Spleen (tissue), 11 donors: ENCODE data around the gene ADAMTS17. TPM values are rescaled to one million over a fixed set of nuclear protein-coding genes. Genes with fewer than 3 reads are reported as not detected.

Experiments
- DNase-seq: peaks from one replicate; pipeline ENCODE4 v3.0.0-alpha.2; 2020
- H3K27ac ChIP-seq, 8 donors: fragments of 200-600 bp; sonication (generic) in 7 of 8; 1 replicate in 4 of 8; 2 replicates in 4 of 8; pipeline versions ENCODE4 v1.5.0 to v1.8.0; 2016 to 2021; ENCODE audit warnings: inconsistent platforms in 4 of 8, mild to moderate bottlenecking in 4 of 8, moderate library complexity in 1 of 8
- H3K27me3 ChIP-seq, 7 donors: fragments of 200-600 bp; sonication (generic) in 6 of 7; replicated peaks in 1 of 7; 1 replicate in 4 of 7; 2 replicates in 3 of 7; pipeline versions ENCODE4 v1.5.0 to v1.8.0; 2016 to 2021; ENCODE audit warnings: inconsistent platforms in 3 of 7, mild to moderate bottlenecking in 1 of 7
- H3K36me3 ChIP-seq, 6 donors: fragments of 200-600 bp; sonication (generic) in 5 of 6; 1 replicate in 4 of 6; 2 replicates in 2 of 6; pipeline versions ENCODE4 v1.5.0 to v1.8.0; 2016 to 2021; ENCODE audit warnings: inconsistent platforms in 2 of 6
- H3K4me1 ChIP-seq, 6 donors: fragments of 200-600 bp; sonication (generic) in 5 of 6; 1 replicate in 3 of 6; 2 replicates in 3 of 6; pipeline versions ENCODE4 v1.5.0 to v1.8.0; 2016 to 2021; ENCODE audit warnings: inconsistent platforms in 3 of 6
- H3K4me3 ChIP-seq, 8 donors: fragments of 200-600 bp; sonication (generic) in 7 of 8; 1 replicate in 4 of 8; 2 replicates in 4 of 8; pipeline versions ENCODE4 v1.5.0 to v1.8.0; 2016 to 2021; ENCODE audit warnings: inconsistent platforms in 4 of 8, mild to moderate bottlenecking in 4 of 8, moderate library complexity in 2 of 8
- H3K9me3 ChIP-seq, 8 donors: fragments of 200-600 bp; sonication (generic) in 7 of 8; 1 replicate in 4 of 8; 2 replicates in 4 of 8; pipeline versions ENCODE4 v1.5.0 to v1.8.0; 2016 to 2021; ENCODE audit warnings: inconsistent platforms in 4 of 8
- CTCF ChIP-seq, 11 experiments: fragments of 200-600 bp in 7 of 11; fragments of 450-650 bp in 4 of 11; sonication (generic) in 4 of 11; IDR thresholded peaks in 8 of 11; conservative IDR thresholded peaks in 3 of 11; 1 replicate in 7 of 11; 2 replicates in 4 of 11; pipeline versions ENCODE4 v1.4.0 to v1.8.0; 2016 to 2021; ENCODE audit warnings: antibody characterized with exemption in 11 of 11, inconsistent platforms in 4 of 11, mild to moderate bottlenecking in 1 of 11
- POLR2A ChIP-seq, 3 donors: fragments of 450-650 bp; IDR thresholded peaks; one replicate each; pipeline ENCODE4 v1.5.1; 2017; ENCODE audit warnings: antibody characterized with exemption in 3 of 3, mild to moderate bottlenecking in 1 of 3
- POLR2AphosphoS5 ChIP-seq, 3 donors: sonication (generic); formaldehyde crosslinking; IDR thresholded peaks; one replicate each; pipeline ENCODE4 v1.5.1; 2017; ENCODE audit warnings: antibody characterized with exemption in 3 of 3
- WGBS, 5 donors: extraction: QIAGEN DNeasy Blood & Tissue Kit in 3 of 5; methylation state at CpG; one replicate each; pipeline versions ENCODE4 v1.1.5 to v1.1.7; 2013 to 2018; 5-methylcytosine and 5-hydroxymethylcytosine counted together
- intact Hi-C: fragments of 100-400 bp; cut with DNase I; formaldehyde crosslinking; loops from one replicate; pipeline ENCODE4 v1.15.0; 2023; ENCODE audit warnings: low total_unique reads
- polyA plus RNA-seq, 3 donors: library from polyadenylated mRNA; stranded (reverse); fragments of 200-250 nt; gene quantifications; one replicate each; pipeline ENCODE4 v1.2.1, GENCODE V29; 2013
- total RNA-seq, 7 donors: library from RNA; depleted of rRNA in 3 of 7; stranded (reverse); fragments of >200 nt in 3 of 7; fragmentation: NEBNext Ultra II Directional in 4 of 7; extraction: Animal tissue kit (Norgen Biotek cat#: 25700) in 4 of 7; gene quantifications; one replicate each; pipeline versions ENCODE4 v1.1.0 to v1.2.1, GENCODE V29; 2016 to 2021
- donor health status: healthy with polysubstance abuse.
- donor health status: DM: no; HTN: no; CAD: no; lungs with moderate emphysema.
- donor health status: DM: no; HTN: no; CAD: no.
- donor health status: Bipolar disorder and iron deficiency.
- donor health status: healthy.
- donor health status: DM: no; HTN: no; CAD: no.
- donor health status: DM: yes; HTN: yes; CAD: no.

The ADAMTS17 gene
- total and polyA plus RNA-seq, 10 donors: 0.21 to 13.2 (median 5.8) TPM

- Histone ChIP-seq H3K36me3 (no peaks in the 10 kb centered on the region), H3K9me3 (no peaks in the 10 kb centered on the region), H3K27ac (peak overlapping the region in 2 of 8 donors; percentile 48 to 63), H3K4me1 (peaks cover 3 to 76% (median 16%) of the 10 kb centered on the region in 6 donors), H3K4me3 (no peak overlapping the region), H3K27me3 (peaks cover 0 to 44% (median 0%) of the 10 kb centered on the region in 7 donors)
- intact Hi-C loops: no loop called here
- 53 to 63% (median 57%) methylated on average over 6 of the region's 6 CpGs for WGBS, 5 donors
- TF ChIP-seq POLR2AphosphoS5 (IDR thresholded peaks at IDR 0.05): no peak
- TF ChIP-seq POLR2A (IDR thresholded peaks at IDR 0.05): no peak
- no peak for TF ChIP-seq CTCF (IDR thresholded peaks at IDR 0.05 in 8 of 11, conservative IDR thresholded peaks at IDR 0.05 in 3 of 11)
- no peak for DNase-seq
Observed at GRCh38 chr15:100332721-100333120, 9.1 kb downstream of the ADAMTS17 start.

DNA sequence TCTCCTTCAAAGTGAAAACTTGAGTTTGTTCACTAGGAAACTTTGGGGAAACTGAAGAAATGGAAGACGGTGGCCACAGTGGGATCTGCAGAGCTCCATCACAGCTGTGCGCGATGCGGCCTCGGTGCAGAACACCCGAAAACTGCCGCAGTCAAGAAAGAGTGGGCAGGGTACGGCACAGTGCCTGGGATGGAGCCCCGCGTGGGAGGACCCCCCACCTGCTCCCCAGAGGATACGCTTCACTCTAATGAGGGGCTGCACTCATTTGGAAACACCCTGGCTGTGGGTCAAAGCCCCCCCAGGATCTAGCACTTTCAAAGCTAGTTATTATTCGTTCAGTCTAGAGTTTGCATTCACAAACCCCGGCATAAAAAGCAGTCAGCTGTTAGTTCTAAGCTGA is 9.5 kb downstream of the ADAMTS17 start:
- Histone ChIP-seq H3K27me3 (peaks cover 0 to 39% (median 0%) of the 10 kb centered on the region in 7 donors), H3K4me1 (peaks cover 3 to 76% (median 16%) of the 10 kb centered on the region in 6 donors), H3K9me3 (no peaks in the 10 kb centered on the region), H3K4me3 (no peak overlapping the region), H3K27ac (peak overlapping the region in 2 of 8 donors; percentile 48 to 63), H3K36me3 (no peaks in the 10 kb centered on the region)
- DNase-seq: no peak
- intact Hi-C loops: no loop called here
- no peak for TF ChIP-seq POLR2A (IDR thresholded peaks at IDR 0.05)
- no peak for TF ChIP-seq CTCF (IDR thresholded peaks at IDR 0.05 in 8 of 11, conservative IDR thresholded peaks at IDR 0.05 in 3 of 11)
- TF ChIP-seq POLR2AphosphoS5 (IDR thresholded peaks at IDR 0.05): no peak
- WGBS, 5 donors: 80 to 87% (median 83%) methylated on average over 13 of the region's 13 CpGs

GRCh38 chr15:100330629-100331215 is 11.1 kb downstream of the ADAMTS17 start:
- peak in 1 of 3 donors; percentile 21 for TF ChIP-seq POLR2AphosphoS5 (IDR thresholded peaks at IDR 0.05)
- TF ChIP-seq CTCF (IDR thresholded peaks at IDR 0.05 in 8 of 11, conservative IDR thresholded peaks at IDR 0.05 in 3 of 11): no peak
- H3K4me1 ChIP-seq: peaks cover 3 to 70% (median 16%) of the 10 kb centered on the region in 6 donors
- peaks cover 0 to 33% (median 0%) of the 10 kb centered on the region in 7 donors for H3K27me3 ChIP-seq
- peak overlapping the region in 5 of 8 donors; percentile 30 to 75 (median 61) for H3K27ac ChIP-seq
- intact Hi-C loops: no loop called here
- 52 to 57% (median 54%) methylated on average over 10 to 12 of the region's 12 CpGs for WGBS, 5 donors
- no peak for DNase-seq
- no peaks in the 10 kb centered on the region for H3K9me3 ChIP-seq
- H3K36me3 ChIP-seq: no peaks in the 10 kb centered on the region
- peak overlapping the region in 2 of 8 donors; percentile 9 to 48 for H3K4me3 ChIP-seq

DNA sequence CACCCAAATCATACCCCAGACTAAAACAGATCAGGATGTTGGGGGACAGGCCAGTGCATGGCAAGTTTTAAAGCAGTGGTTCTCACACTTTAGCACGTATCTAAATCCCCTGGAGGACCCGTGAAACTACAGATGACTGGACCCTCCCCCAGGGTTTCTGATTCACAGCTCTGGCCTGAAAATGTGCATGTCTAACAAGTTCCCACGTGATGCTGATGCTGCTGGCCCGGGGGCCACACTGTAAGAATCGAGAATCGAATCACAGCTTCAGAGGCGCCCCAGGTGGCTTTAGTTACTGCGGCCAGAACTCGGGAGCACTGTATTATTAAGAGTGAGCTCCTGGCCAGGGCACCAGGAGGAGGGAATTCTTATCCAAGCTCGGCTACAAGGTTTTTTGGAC is 11.6 kb downstream of the ADAMTS17 start:
- H3K27ac ChIP-seq: peak overlapping the region in 7 of 8 donors; percentile 9 to 75 (median 49)
- TF ChIP-seq POLR2AphosphoS5 (IDR thresholded peaks at IDR 0.05) (no peak), POLR2A (IDR thresholded peaks at IDR 0.05) (no peak), CTCF (IDR thresholded peaks at IDR 0.05 in 8 of 11, conservative IDR thresholded peaks at IDR 0.05 in 3 of 11) (no peak)
- no peaks in the 10 kb centered on the region for H3K36me3 ChIP-seq
- peak overlapping the region in 2 of 8 donors; percentile 9 to 48 for H3K4me3 ChIP-seq
- intact Hi-C loops: no loop called here
- no peaks in the 10 kb centered on the region for H3K9me3 ChIP-seq
- WGBS, 5 donors: 51 to 61% (median 57%) methylated on average over 7 to 10 of the region's 10 CpGs
- no peak for DNase-seq
- peaks cover 0 to 31% (median 0%) of the 10 kb centered on the region in 7 donors for H3K27me3 ChIP-seq
- H3K4me1 ChIP-seq: peaks cover 3 to 66% (median 16%) of the 10 kb centered on the region in 6 donors
